Progenitor cell of endocrine pancreas (in vitro differentiated cells): ENCODE data around the gene PTPRK. TPM values are rescaled to one million over a fixed set of nuclear protein-coding genes. Genes with fewer than 3 reads are reported as not detected.
A peak's percentile ranks its signal among the peaks of the same experiment; 100 is the strongest.

Experiments
- DNase-seq: peaks from one replicate; pipeline ENCODE4 v3.0.0; 2021; ENCODE audit warnings: low spot score; ENCODE audit not compliant: unreplicated experiment
- H3K27ac Mint-ChIP-seq: 2 replicates; pipeline ENCODE4 v1.8.0; 2021; ENCODE audit warnings: mild to moderate bottlenecking, moderate library complexity, mixed read lengths
- H3K27me3 Mint-ChIP-seq: 2 replicates; pipeline ENCODE4 v1.8.0; 2021; ENCODE audit warnings: mixed read lengths
- H3K36me3 Mint-ChIP-seq: 2 replicates; pipeline ENCODE4 v1.8.0; 2022; ENCODE audit warnings: mixed read lengths; ENCODE audit not compliant: insufficient read depth
- H3K4me1 Mint-ChIP-seq: 2 replicates; pipeline ENCODE4 v1.8.0; 2021; ENCODE audit warnings: low read depth, mixed read lengths
- H3K4me3 Mint-ChIP-seq: 2 replicates; pipeline ENCODE4 v1.8.0; 2021; ENCODE audit warnings: low read depth, mild to moderate bottlenecking, moderate library complexity, mixed read lengths
- H3K9me3 Mint-ChIP-seq: 2 replicates; pipeline ENCODE4 v1.8.0; 2021; ENCODE audit warnings: low read depth, mixed read lengths
- CTCF ChIP-seq: fragments of 200-600 bp; sonication (generic); IDR thresholded peaks from one replicate; pipeline ENCODE4 v1.5.0; 2021; ENCODE audit warnings: antibody characterized with exemption, mild to moderate bottlenecking; ENCODE audit not compliant: unreplicated experiment
- total RNA-seq: library from RNA; stranded (reverse); gene quantifications from 2 replicates; pipeline ENCODE4 v1.2.1, GENCODE V29; 2021

PTPRK gene
- total RNA-seq, 1 donor from 2014 or later: 86.2 TPM

GRCh38 chr6:128455959-128456358 is 64.4 kb downstream of the PTPRK start:
- Mint-ChIP-seq H3K27ac (no peak overlapping the region), H3K4me3 (no peak overlapping the region), H3K27me3 (no peaks in the 10 kb centered on the region), H3K9me3 (peaks cover 3% of the 10 kb centered on the region), H3K36me3 (peaks cover 4% of the 10 kb centered on the region), H3K4me1 (peaks cover 5% of the 10 kb centered on the region)
- TF ChIP-seq CTCF: no peak
- DNase-seq: no peak

- Mint-ChIP-seq H3K4me3 (no peak overlapping the region), H3K9me3 (peaks cover 6% of the 10 kb centered on the region), H3K27ac (no peak overlapping the region), H3K27me3 (no peaks in the 10 kb centered on the region), H3K36me3 (peaks cover 3% of the 10 kb centered on the region), H3K4me1 (peaks cover 5% of the 10 kb centered on the region)
- no peak for DNase-seq
- TF ChIP-seq CTCF: no peak
Observed at GRCh38 chr6:128452713-128453112, 67.7 kb downstream of the PTPRK start.

GRCh38 chr6:128446497-128446896 is 73.9 kb downstream of the PTPRK start:
- no peak for TF ChIP-seq CTCF
- H3K27ac Mint-ChIP-seq: no peak overlapping the region
- peaks cover 1% of the 10 kb centered on the region for H3K36me3 Mint-ChIP-seq
- peaks cover 7% of the 10 kb centered on the region for H3K9me3 Mint-ChIP-seq
- H3K4me1 Mint-ChIP-seq: peaks cover 15% of the 10 kb centered on the region
- DNase-seq: no peak
- no peak overlapping the region for H3K4me3 Mint-ChIP-seq
- H3K27me3 Mint-ChIP-seq: no peaks in the 10 kb centered on the region

- H3K9me3 Mint-ChIP-seq: peaks cover 7% of the 10 kb centered on the region
- H3K27me3 Mint-ChIP-seq: no peaks in the 10 kb centered on the region
- DNase-seq: no peak
- peaks cover 15% of the 10 kb centered on the region for H3K4me1 Mint-ChIP-seq
- H3K4me3 Mint-ChIP-seq: no peak overlapping the region
- TF ChIP-seq CTCF: no peak
- H3K27ac Mint-ChIP-seq: peak overlapping the region; percentile 43
- peaks cover 1% of the 10 kb centered on the region for H3K36me3 Mint-ChIP-seq
Observed at GRCh38 chr6:128443553-128443952, 76.8 kb downstream of the PTPRK start.

GRCh38 chr6:128439627-128440026 is 80.8 kb downstream of the PTPRK start:
- no peaks in the 10 kb centered on the region for H3K27me3 Mint-ChIP-seq
- H3K27ac Mint-ChIP-seq: no peak overlapping the region
- no peak for DNase-seq
- peaks cover 4% of the 10 kb centered on the region for H3K9me3 Mint-ChIP-seq
- H3K4me3 Mint-ChIP-seq: no peak overlapping the region
- no peak for TF ChIP-seq CTCF
- peaks cover 16% of the 10 kb centered on the region for H3K4me1 Mint-ChIP-seq
- H3K36me3 Mint-ChIP-seq: peaks cover 3% of the 10 kb centered on the region
